PC-9 (cell line): ENCODE measurements around the gene PCNT.

Source experiments
- CTCF ChIP-seq: fragments of 200-600 bp; sonication (generic); conservative IDR thresholded peaks from 2 replicates; pipeline ENCODE4 v1.6.1; 2017; ENCODE audit warnings: mixed run types, antibody characterized with exemption, mild to moderate bottlenecking, moderate library complexity
- EZH2 ChIP-seq: fragments of 200-600 bp; sonication (generic); IDR thresholded peaks from 2 replicates; pipeline ENCODE4 v1.8.0; 2017; ENCODE audit warnings: antibody characterized with exemption, low read depth

GRCh38 chr21:46361935-46362334, 38.0 kb downstream of the PCNT start:
- TF ChIP-seq CTCF (no peak), EZH2 (no peak)
